IMR-90 (cell line): ENCODE data around the gene IPMK. TPM values are rescaled to one million over a fixed set of nuclear protein-coding genes. Genes with fewer than 3 reads are reported as not detected.
A peak's percentile ranks its signal among the peaks of the same experiment; 100 is the strongest.

Experiments
- ATAC-seq: fragments of 200-7000 bp; cut with Tn5 transposase; 2 replicates; pipeline ENCODE4 v1.9.1; 2020; ENCODE audit warnings: low read depth, mild to moderate bottlenecking, moderate library complexity
- BruUV-seq: library from RNA; stranded (reverse); fragments of 400-500 nt; replicated peaks from 2 replicates; lab custom pipeline; 2021; lab: Mats Ljungman, UMichigan
- CTCF ChIA-PET: fragments of 300-600 bp; formaldehyde crosslinking; extraction: SDS; loops from one replicate; lab custom pipeline; 2021; ENCODE audit warnings: antibody characterized with exemption; lab: Yijun Ruan, JAX
- POLR2A ChIA-PET: fragments of 300-600 bp; sonication (Branson Sonifier 250); formaldehyde crosslinking; loops from one replicate; lab custom pipeline; 2022; ENCODE audit warnings: antibody characterized with exemption; ENCODE audit not compliant: unreplicated experiment; lab: Charles Lee
- DNase-seq: peaks from one replicate; pipeline ENCODE4 v3.0.0; 2013
- H2AFZ ChIP-seq: replicated peaks from 2 replicates; pipeline ENCODE3; 2013; ENCODE audit warnings: low read length, mild to moderate bottlenecking; ENCODE audit not compliant: poor library complexity
- H2AK5ac ChIP-seq: 2 replicates; pipeline ENCODE4 v1.6.1; 2013; ENCODE audit warnings: low read depth, low read length, inconsistent platforms
- H2AK9ac ChIP-seq: replicated peaks from 2 replicates; pipeline ENCODE3; 2013; ENCODE audit warnings: mild to moderate bottlenecking, low read depth, low read length, moderate library complexity; ENCODE audit not compliant: poor library complexity
- H2BK120ac ChIP-seq: 2 replicates; pipeline ENCODE4 v1.6.1; 2013; ENCODE audit warnings: low read depth, low read length, inconsistent platforms
- H2BK15ac ChIP-seq: 3 replicates; pipeline ENCODE4 v1.6.1; 2013; ENCODE audit warnings: low read depth, low read length, inconsistent platforms
- H2BK20ac ChIP-seq: 2 replicates; pipeline ENCODE4 v1.6.1; 2013; ENCODE audit warnings: low read depth, mild to moderate bottlenecking, inconsistent platforms, low read length, moderate library complexity
- H2BK5ac ChIP-seq: 2 replicates; pipeline ENCODE4 v1.6.1; 2013; ENCODE audit warnings: mild to moderate bottlenecking, low read depth, low read length, inconsistent platforms; ENCODE audit not compliant: poor library complexity, severe bottlenecking
- H3K14ac ChIP-seq: replicated peaks from 2 replicates; pipeline ENCODE4 v1.6.1; 2013; ENCODE audit warnings: low read depth, low read length, inconsistent platforms
- H3K18ac ChIP-seq: 2 replicates; pipeline ENCODE4 v1.6.1; 2013; ENCODE audit warnings: low read depth, low read length, control low read depth
- H3K23ac ChIP-seq: 2 replicates; pipeline ENCODE4 v1.6.1; 2013; ENCODE audit warnings: low read depth, low read length, inconsistent platforms
- H3K27ac ChIP-seq: 2 replicates; pipeline ENCODE4 v1.5.1; 2013; ENCODE audit warnings: mild to moderate bottlenecking, control low read depth, low read length; ENCODE audit not compliant: insufficient read depth
- H3K27me3 ChIP-seq: 2 replicates; pipeline ENCODE4 v1.6.1; 2013; ENCODE audit warnings: low read length; ENCODE audit not compliant: control insufficient read depth, insufficient read depth
- H3K36me3 ChIP-seq: 2 replicates; pipeline ENCODE4 v1.6.1; 2013; ENCODE audit warnings: low read length, mixed read lengths; ENCODE audit not compliant: control insufficient read depth, insufficient read depth
- H3K4ac ChIP-seq: 2 replicates; pipeline ENCODE4 v1.6.1; 2013; ENCODE audit warnings: low read depth, low read length, inconsistent platforms
- H3K4me1 ChIP-seq: 2 replicates; pipeline ENCODE4 v1.6.1; 2013; ENCODE audit warnings: low read length, mixed read lengths; ENCODE audit not compliant: control insufficient read depth, insufficient read depth
- H3K4me2 ChIP-seq: 2 replicates; pipeline ENCODE4 v1.6.1; 2013; ENCODE audit warnings: low read depth, mild to moderate bottlenecking, control low read depth, low read length, moderate library complexity
- H3K4me3 ChIP-seq: 2 replicates; pipeline ENCODE4 v1.5.1; 2013; ENCODE audit warnings: low read depth, mild to moderate bottlenecking, control low read depth, low read length, moderate library complexity; ENCODE audit not compliant: insufficient read depth
- H3K56ac ChIP-seq: 2 replicates; pipeline ENCODE4 v1.6.1; 2013; ENCODE audit warnings: low read length, inconsistent platforms; ENCODE audit not compliant: insufficient read depth; ENCODE audit errors: extremely low read depth
- H3K79me1 ChIP-seq, 2 experiments: 2 replicates each; pipeline ENCODE4 v1.6.1; 2013; ENCODE audit warnings: low read length in 2 of 2, inconsistent platforms in 1 of 2, low read depth in 1 of 2
- H3K9ac ChIP-seq: 2 replicates; pipeline ENCODE4 v1.6.1; 2013; ENCODE audit warnings: low read depth, low read length, control low read depth
- H3K9me1 ChIP-seq: 2 replicates; pipeline ENCODE4 v1.6.1; 2013; ENCODE audit warnings: low read length, inconsistent platforms; ENCODE audit not compliant: insufficient read depth
- H3K9me3 ChIP-seq: 2 replicates; pipeline ENCODE4 v1.6.1; 2013; ENCODE audit warnings: low read length; ENCODE audit not compliant: control insufficient read depth, insufficient read depth
- H4K20me1 ChIP-seq: 2 replicates; pipeline ENCODE4 v1.6.1; 2013; ENCODE audit warnings: low read length, inconsistent platforms; ENCODE audit not compliant: insufficient read depth
- H4K5ac ChIP-seq: 2 replicates; pipeline ENCODE4 v1.6.1; 2013; ENCODE audit warnings: mild to moderate bottlenecking, low read depth, low read length, control low read depth
- H4K8ac ChIP-seq, 2 experiments: 2 replicates each; pipeline ENCODE4 v1.6.1; 2013; ENCODE audit warnings: low read depth in 2 of 2, low read length in 2 of 2, control low read depth in 1 of 2, inconsistent platforms in 1 of 2
- H4K91ac ChIP-seq: 2 replicates; pipeline ENCODE4 v1.6.1; 2013; ENCODE audit warnings: low read depth, low read length, inconsistent platforms; ENCODE audit not compliant: insufficient read depth
- BHLHE40 ChIP-seq: fragments of 150-350 bp; IDR thresholded peaks from 2 replicates; pipeline ENCODE4 v1.6.1; 2016; ENCODE audit warnings: mild to moderate bottlenecking, low read depth, low read length
- CEBPB ChIP-seq: IDR thresholded peaks from 2 replicates; pipeline ENCODE4 v1.6.1; 2012; ENCODE audit warnings: low read depth, low read length, improper control_type of control experiment
- FOS ChIP-seq: fragments of 150-350 bp; IDR thresholded peaks from 2 replicates; pipeline ENCODE4 v1.6.1; 2016; ENCODE audit warnings: low read depth, low read length
- MAFK ChIP-seq: IDR thresholded peaks from 2 replicates; pipeline ENCODE4 v1.6.1; 2012; ENCODE audit warnings: low read depth, low read length, improper control_type of control experiment
- MAZ ChIP-seq: IDR thresholded peaks from 2 replicates; pipeline ENCODE4 v1.6.1; 2012; ENCODE audit warnings: low read depth, mild to moderate bottlenecking, low read length, improper control_type of control experiment, moderate library complexity, borderline replicate concordance
- MXI1 ChIP-seq: IDR thresholded peaks from 2 replicates; pipeline ENCODE4 v1.6.1; 2012; ENCODE audit warnings: low read depth, mild to moderate bottlenecking, low read length, moderate library complexity, borderline replicate concordance
- NFE2L2 ChIP-seq: fragments of 150-350 bp; IDR thresholded peaks from 2 replicates; pipeline ENCODE4 v1.6.1; 2016; ENCODE audit warnings: low read depth, mild to moderate bottlenecking, low read length
- RAD21 ChIP-seq: IDR thresholded peaks from 2 replicates; pipeline ENCODE4 v1.6.1; 2012; ENCODE audit warnings: low read length, improper control_type of control experiment
- RFX5 ChIP-seq: IDR thresholded peaks from 2 replicates; pipeline ENCODE4 v1.8.0; 2012; ENCODE audit warnings: low read depth, mild to moderate bottlenecking, low read length, moderate library complexity
- SMC3 ChIP-seq: fragments of 150-350 bp; IDR thresholded peaks from 2 replicates; pipeline ENCODE4 v1.6.1; 2016; ENCODE audit warnings: low read depth, mild to moderate bottlenecking, antibody characterized with exemption, low read length, moderate library complexity
- WGBS, 2 experiments: methylation state at CpG; one replicate each; pipeline versions ENCODE4 v1.1.5 to v1.1.7; 2013; ENCODE audit warnings: missing lambda C conversion rate in 2 of 2; ENCODE audit not compliant: insufficient read length in 1 of 2; ENCODE audit errors: extremely low coverage in 2 of 2; 5-methylcytosine and 5-hydroxymethylcytosine counted together
- dilution Hi-C: fragments of 300-500 bp; cut with HindIII; formaldehyde crosslinking; loops from one replicate; pipeline ENCODE4 v1.14.3; 2018; ENCODE audit warnings: low sequenced_read_pairs; ENCODE audit not compliant: unreplicated experiment
- in situ Hi-C: fragments of 300-500 bp; cut with MboI; formaldehyde crosslinking; loops from 3 replicates; pipeline ENCODE4 v1.14.3; 2019; ENCODE audit warnings: low sequenced_read_pairs, inconsistent platforms, mixed read lengths
- intact Hi-C: fragments of 100-400 bp; cut with micrococcal nuclease; formaldehyde crosslinking; loops from 2 replicates; pipeline ENCODE4 v1.10.0; 2022
- polyA plus RNA-seq, 3 experiments: library from polyadenylated mRNA; depleted of rRNA; stranded (reverse); fragments of >200 nt; gene quantifications; 2 replicates each; pipeline ENCODE4 v1.2.3, GENCODE V29; 2012; ENCODE audit warnings: low replicate concordance in 1 of 3
- total RNA-seq: library from RNA; depleted of rRNA; stranded (reverse); fragments of >200 nt; gene quantifications from 2 replicates; pipeline ENCODE4 v1.2.3, GENCODE V29; 2012
- TF ChIP-seq, protein P1 (sequence below): fragments of 150-350 bp; IDR thresholded peaks from 2 replicates; pipeline ENCODE4 v1.6.1; 2017; ENCODE audit warnings: mild to moderate bottlenecking, antibody characterized with exemption, low read length, low read depth
- TF ChIP-seq, protein P2 (sequence below): fragments of 150-350 bp; IDR thresholded peaks from 2 replicates; pipeline ENCODE4 v1.6.1; 2016; ENCODE audit warnings: low read depth, mild to moderate bottlenecking, low read length, moderate library complexity, borderline replicate concordance
- TF ChIP-seq, protein P3 (sequence below): conservative IDR thresholded peaks from 2 replicates; pipeline ENCODE4 v1.5.1; 2012; ENCODE audit warnings: mild to moderate bottlenecking, low read depth, low read length, improper control_type of control experiment

Gene IPMK
- total and polyA plus RNA-seq, 2 of the 4 experiments (the other 2 are of a cell fraction), result 0.89 to 2.0 TPM

DNA sequence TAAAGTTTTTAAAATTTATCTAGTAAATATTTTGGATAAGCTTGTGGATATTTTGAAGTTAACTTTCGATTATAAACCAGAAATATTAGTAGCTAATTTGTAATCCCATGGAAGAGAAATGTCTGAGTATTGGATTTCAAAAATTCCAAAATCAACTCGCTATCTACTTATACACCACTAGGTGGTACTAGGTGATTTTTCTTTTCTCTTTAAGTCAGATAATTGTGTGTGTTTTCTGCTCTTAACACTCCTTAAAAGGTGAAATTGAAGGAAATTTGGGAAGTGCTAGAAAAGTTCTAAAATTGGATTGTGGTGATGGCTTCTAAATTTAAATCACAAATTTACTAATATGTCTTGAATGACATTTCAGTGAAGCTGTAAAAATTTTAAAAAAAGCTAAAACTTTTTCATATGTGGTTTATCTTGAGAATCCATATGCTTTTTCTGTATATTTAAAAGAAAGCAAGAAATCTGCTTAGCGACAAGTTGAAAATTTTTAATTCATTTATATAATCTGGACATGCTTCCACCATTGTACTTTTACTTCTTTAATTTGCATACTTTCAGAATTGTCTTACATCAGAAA is 90.2 kb downstream of the IPMK start:
- H3K18ac ChIP-seq, result no peak overlapping the region
- no peak overlapping the region for H3K4ac ChIP-seq
- H2BK15ac ChIP-seq, result no peak overlapping the region
- H2AK9ac ChIP-seq, result no peak overlapping the region
- H2BK20ac ChIP-seq, result no peak overlapping the region
- ChIA-PET CTCF (interaction anchor here (0.6 to 2.8 kb wide), 9 partner anchors 11 to 207 kb away, joined by 3 to 41 read pairs (median 3); partner anchors contain the start of gene TFAM), POLR2A (interaction anchor here (0.6 kb wide), 1 partner anchor 122 kb away, joined by 3 read pairs; no protein-coding TSS in a partner anchor)
- BruUV-seq, result no TSS peak
- H3K27me3 ChIP-seq, result no peaks in the 10 kb centered on the region
- no peaks in the 10 kb centered on the region for H3K9me1 ChIP-seq
- no peak overlapping the region for H3K14ac ChIP-seq
- H3K56ac ChIP-seq, result no peak overlapping the region
- dilution Hi-C loops, result loop anchor here (25.0 kb wide), 1 partner anchor 135 kb away; no protein-coding TSS in a partner anchor
- intact Hi-C loops, result loop anchor here (1.0 to 2.0 kb wide), 2 partner anchors 114 to 207 kb away; partner anchors contain the start of gene TFAM
- no peaks in the 10 kb centered on the region for H3K4me1 ChIP-seq
- H3K9me3 ChIP-seq, result no peaks in the 10 kb centered on the region
- H4K20me1 ChIP-seq, result no peaks in the 10 kb centered on the region; the same call in 1 of the 2 replicates
- in situ Hi-C loops, result no loop called here
- H2BK120ac ChIP-seq, result no peak overlapping the region
- H3K36me3 ChIP-seq, result no peaks in the 10 kb centered on the region
- no peak; the same call in 1 of the 2 replicates for ATAC-seq
- H3K4me3 ChIP-seq, result no peak overlapping the region
- no peak overlapping the region for H2AFZ ChIP-seq
- peak; percentile 47 for DNase-seq
- no peak overlapping the region for H4K5ac ChIP-seq
- H3K4me2 ChIP-seq, result no peak overlapping the region
- WGBS, 2 experiments, result no CpG with 5 or more reads among the region's 3 CpGs
- H3K9ac ChIP-seq, result no peak overlapping the region
- H3K79me1 ChIP-seq, result no peaks in the 10 kb centered on the region
- H4K8ac ChIP-seq, result no peak overlapping the region
- H2AK5ac ChIP-seq, result no peak overlapping the region
- no peak overlapping the region for H3K23ac ChIP-seq
- TF ChIP-seq RAD21 (peak; percentile 70), FOS (no peak), MAFK (no peak), CEBPB (no peak), RFX5 (no peak), NFE2L2 (no peak), SMC3 (peak; percentile 62), MXI1 (no peak), BHLHE40 (no peak), MAZ (no peak)
- TF ChIP-seq, protein P1, sequence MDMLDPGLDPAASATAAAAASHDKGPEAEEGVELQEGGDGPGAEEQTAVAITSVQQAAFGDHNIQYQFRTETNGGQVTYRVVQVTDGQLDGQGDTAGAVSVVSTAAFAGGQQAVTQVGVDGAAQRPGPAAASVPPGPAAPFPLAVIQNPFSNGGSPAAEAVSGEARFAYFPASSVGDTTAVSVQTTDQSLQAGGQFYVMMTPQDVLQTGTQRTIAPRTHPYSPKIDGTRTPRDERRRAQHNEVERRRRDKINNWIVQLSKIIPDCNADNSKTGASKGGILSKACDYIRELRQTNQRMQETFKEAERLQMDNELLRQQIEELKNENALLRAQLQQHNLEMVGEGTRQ, result no peak
- TF ChIP-seq, protein P2, sequence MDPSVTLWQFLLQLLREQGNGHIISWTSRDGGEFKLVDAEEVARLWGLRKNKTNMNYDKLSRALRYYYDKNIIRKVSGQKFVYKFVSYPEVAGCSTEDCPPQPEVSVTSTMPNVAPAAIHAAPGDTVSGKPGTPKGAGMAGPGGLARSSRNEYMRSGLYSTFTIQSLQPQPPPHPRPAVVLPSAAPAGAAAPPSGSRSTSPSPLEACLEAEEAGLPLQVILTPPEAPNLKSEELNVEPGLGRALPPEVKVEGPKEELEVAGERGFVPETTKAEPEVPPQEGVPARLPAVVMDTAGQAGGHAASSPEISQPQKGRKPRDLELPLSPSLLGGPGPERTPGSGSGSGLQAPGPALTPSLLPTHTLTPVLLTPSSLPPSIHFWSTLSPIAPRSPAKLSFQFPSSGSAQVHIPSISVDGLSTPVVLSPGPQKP, result no peak
- TF ChIP-seq, protein P3, sequence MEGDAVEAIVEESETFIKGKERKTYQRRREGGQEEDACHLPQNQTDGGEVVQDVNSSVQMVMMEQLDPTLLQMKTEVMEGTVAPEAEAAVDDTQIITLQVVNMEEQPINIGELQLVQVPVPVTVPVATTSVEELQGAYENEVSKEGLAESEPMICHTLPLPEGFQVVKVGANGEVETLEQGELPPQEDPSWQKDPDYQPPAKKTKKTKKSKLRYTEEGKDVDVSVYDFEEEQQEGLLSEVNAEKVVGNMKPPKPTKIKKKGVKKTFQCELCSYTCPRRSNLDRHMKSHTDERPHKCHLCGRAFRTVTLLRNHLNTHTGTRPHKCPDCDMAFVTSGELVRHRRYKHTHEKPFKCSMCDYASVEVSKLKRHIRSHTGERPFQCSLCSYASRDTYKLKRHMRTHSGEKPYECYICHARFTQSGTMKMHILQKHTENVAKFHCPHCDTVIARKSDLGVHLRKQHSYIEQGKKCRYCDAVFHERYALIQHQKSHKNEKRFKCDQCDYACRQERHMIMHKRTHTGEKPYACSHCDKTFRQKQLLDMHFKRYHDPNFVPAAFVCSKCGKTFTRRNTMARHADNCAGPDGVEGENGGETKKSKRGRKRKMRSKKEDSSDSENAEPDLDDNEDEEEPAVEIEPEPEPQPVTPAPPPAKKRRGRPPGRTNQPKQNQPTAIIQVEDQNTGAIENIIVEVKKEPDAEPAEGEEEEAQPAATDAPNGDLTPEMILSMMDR, result peak; percentile 74
- H2BK5ac ChIP-seq, result no peak overlapping the region
- H3K27ac ChIP-seq, result no peak overlapping the region
- H4K91ac ChIP-seq, result no peak overlapping the region
